ENCODE data around the gene PLD4.

DNA sequence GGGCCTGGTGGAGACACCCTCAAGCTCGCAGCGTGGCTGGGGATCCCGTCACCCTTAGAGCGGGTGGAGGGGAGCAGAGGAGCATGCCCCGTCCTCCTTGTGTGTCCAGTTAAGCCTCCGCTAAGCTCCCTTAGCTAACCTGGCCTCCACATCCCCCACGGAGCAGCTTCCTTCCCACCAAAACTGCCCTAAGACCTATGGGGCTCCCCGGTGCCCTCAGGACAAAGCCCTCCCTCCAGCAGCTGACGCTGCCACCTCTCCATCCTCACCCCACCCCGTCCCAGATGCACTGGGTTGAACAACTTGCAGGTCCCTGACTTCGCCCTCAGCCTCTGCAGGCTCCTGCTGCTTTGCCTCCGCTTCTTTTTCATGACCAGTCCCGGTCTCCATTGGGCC lies 49.5 kb downstream of the PLD4 start:
- TF ChIP-seq, protein P1, sequence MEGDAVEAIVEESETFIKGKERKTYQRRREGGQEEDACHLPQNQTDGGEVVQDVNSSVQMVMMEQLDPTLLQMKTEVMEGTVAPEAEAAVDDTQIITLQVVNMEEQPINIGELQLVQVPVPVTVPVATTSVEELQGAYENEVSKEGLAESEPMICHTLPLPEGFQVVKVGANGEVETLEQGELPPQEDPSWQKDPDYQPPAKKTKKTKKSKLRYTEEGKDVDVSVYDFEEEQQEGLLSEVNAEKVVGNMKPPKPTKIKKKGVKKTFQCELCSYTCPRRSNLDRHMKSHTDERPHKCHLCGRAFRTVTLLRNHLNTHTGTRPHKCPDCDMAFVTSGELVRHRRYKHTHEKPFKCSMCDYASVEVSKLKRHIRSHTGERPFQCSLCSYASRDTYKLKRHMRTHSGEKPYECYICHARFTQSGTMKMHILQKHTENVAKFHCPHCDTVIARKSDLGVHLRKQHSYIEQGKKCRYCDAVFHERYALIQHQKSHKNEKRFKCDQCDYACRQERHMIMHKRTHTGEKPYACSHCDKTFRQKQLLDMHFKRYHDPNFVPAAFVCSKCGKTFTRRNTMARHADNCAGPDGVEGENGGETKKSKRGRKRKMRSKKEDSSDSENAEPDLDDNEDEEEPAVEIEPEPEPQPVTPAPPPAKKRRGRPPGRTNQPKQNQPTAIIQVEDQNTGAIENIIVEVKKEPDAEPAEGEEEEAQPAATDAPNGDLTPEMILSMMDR (conservative IDR thresholded peaks at IDR 0.05; ENCODE audit: low read length), result no peak
- no peak for TF ChIP-seq EZH2phosphoT487 (IDR thresholded peaks at IDR 0.05; ENCODE audit: borderline replicate concordance)

Data from Loucy (cell line).